ENCODE measurements around the gene JARID2. TPM values are rescaled to one million over a fixed set of nuclear protein-coding genes. Genes with fewer than 3 reads are reported as not detected.

Gene JARID2
- total and polyA plus RNA-seq, 2 of the 13 experiments (the other 11 are each of a cell fraction or from before 2014, with no cell fraction given) = 7.5 to 10.3 TPM

- TF ChIP-seq GLI4 (CRISPR knock-in tag; IDR thresholded peaks at IDR 0.05; ENCODE audit: borderline replicate concordance) (no peak), ARNT2 (CRISPR knock-in tag; IDR thresholded peaks at IDR 0.05; ENCODE audit: low read depth) (no peak), ETV6 (CRISPR knock-in tag; conservative IDR thresholded peaks at IDR 0.05) (no peak), ISX (CRISPR knock-in tag; conservative IDR thresholded peaks at IDR 0.05) (no peak), MED8 (CRISPR knock-in tag; IDR thresholded peaks at IDR 0.05; ENCODE audit: insufficient replicate concordance) (no peak), ELF4 (CRISPR knock-in tag; IDR thresholded peaks at IDR 0.05; ENCODE audit: borderline replicate concordance) (no peak), KLF9 (CRISPR knock-in tag; IDR thresholded peaks at IDR 0.05; ENCODE audit: low read depth) (no peak), RFXANK (CRISPR knock-in tag; IDR thresholded peaks at IDR 0.05) (no peak), FLYWCH1 (CRISPR knock-in tag; IDR thresholded peaks at IDR 0.05) (no peak), DNMT3B (CRISPR knock-in tag; conservative IDR thresholded peaks at IDR 0.05) (no peak), RBAK (CRISPR knock-in tag; IDR thresholded peaks at IDR 0.05) (no peak), ZNF7 (CRISPR knock-in tag; IDR thresholded peaks at IDR 0.05) (no peak), PITX1 (CRISPR knock-in tag; IDR thresholded peaks at IDR 0.05) (no peak), NFIC (IDR thresholded peaks at IDR 0.05; ENCODE audit: low read length) (no peak), ZFP90 (CRISPR knock-in tag; IDR thresholded peaks at IDR 0.05; ENCODE audit: borderline replicate concordance) (no peak), MAZ (IDR thresholded peaks at IDR 0.05; ENCODE audit: borderline replicate concordance, low read depth, low read length) (peak; percentile 89), MAZ (CRISPR knock-in tag; IDR thresholded peaks at IDR 0.05; ENCODE audit: low read depth) (peak; percentile 83), SNRNP70 (IDR thresholded peaks at IDR 0.05; ENCODE audit: low read depth, low read length) (no peak), GATA4 (IDR thresholded peaks at IDR 0.05; ENCODE audit: borderline replicate concordance, low read depth) (no peak), ISL2 (CRISPR knock-in tag; IDR thresholded peaks at IDR 0.05) (no peak), ATF3 (CRISPR knock-in tag; IDR thresholded peaks at IDR 0.05) (no peak), TBX2 (CRISPR knock-in tag; IDR thresholded peaks at IDR 0.05; ENCODE audit: borderline replicate concordance) (no peak; the same call in 1 of the 2 replicates), SMC3 (IDR thresholded peaks at IDR 0.05; ENCODE audit: low read length) (peak; percentile 18; the same call in 1 of the 2 replicates), CBX2 (IDR thresholded peaks at IDR 0.05; ENCODE audit: low read depth, low read length) (no peak), CBX2 (CRISPR knock-in tag; IDR thresholded peaks at IDR 0.05; ENCODE audit: low read depth) (no peak)
- TF ChIP-seq, protein P1, sequence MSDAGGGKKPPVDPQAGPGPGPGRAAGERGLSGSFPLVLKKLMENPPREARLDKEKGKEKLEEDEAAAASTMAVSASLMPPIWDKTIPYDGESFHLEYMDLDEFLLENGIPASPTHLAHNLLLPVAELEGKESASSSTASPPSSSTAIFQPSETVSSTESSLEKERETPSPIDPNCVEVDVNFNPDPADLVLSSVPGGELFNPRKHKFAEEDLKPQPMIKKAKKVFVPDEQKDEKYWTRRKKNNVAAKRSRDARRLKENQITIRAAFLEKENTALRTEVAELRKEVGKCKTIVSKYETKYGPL (CRISPR knock-in tag; IDR thresholded peaks at IDR 0.05) = no peak
- TF ChIP-seq, protein P2, sequence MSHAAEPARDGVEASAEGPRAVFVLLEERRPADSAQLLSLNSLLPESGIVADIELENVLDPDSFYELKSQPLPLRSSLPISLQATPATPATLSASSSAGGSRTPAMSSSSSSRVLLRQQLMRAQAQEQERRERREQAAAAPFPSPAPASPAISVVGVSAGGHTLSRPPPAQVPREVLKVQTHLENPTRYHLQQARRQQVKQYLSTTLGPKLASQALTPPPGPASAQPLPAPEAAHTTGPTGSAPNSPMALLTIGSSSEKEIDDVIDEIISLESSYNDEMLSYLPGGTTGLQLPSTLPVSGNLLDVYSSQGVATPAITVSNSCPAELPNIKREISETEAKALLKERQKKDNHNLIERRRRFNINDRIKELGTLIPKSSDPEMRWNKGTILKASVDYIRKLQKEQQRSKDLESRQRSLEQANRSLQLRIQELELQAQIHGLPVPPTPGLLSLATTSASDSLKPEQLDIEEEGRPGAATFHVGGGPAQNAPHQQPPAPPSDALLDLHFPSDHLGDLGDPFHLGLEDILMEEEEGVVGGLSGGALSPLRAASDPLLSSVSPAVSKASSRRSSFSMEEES (CRISPR knock-in tag; IDR thresholded peaks at IDR 0.05) = no peak
Measured at GRCh38 chr6:15248451-15249370, 2.8 kb downstream of the JARID2 start (continued).

Data from HepG2 (cell line).